Chondrocyte (in vitro differentiated cells): Measurements from ENCODE around the gene FSTL1. TPM values are rescaled to one million over a fixed set of nuclear protein-coding genes. Genes with fewer than 3 reads are reported as not detected.

Experiments
- DNase-seq: peaks from one replicate; pipeline ENCODE4 v3.0.0; 2021; ENCODE audit warnings: mixed read lengths, low spot score
- H3K27ac Mint-ChIP-seq: one replicate; pipeline ENCODE4 v1.8.0; 2021; ENCODE audit warnings: mild to moderate bottlenecking, moderate library complexity, mixed read lengths; ENCODE audit not compliant: unreplicated experiment
- H3K27me3 Mint-ChIP-seq: 2 replicates; pipeline ENCODE4 v1.8.0; 2021; ENCODE audit warnings: low read depth, mixed read lengths
- H3K36me3 Mint-ChIP-seq: 2 replicates; pipeline ENCODE4 v1.8.0; 2021; ENCODE audit warnings: low read depth, mixed read lengths
- H3K4me1 Mint-ChIP-seq: 2 replicates; pipeline ENCODE4 v1.8.0; 2021; ENCODE audit warnings: low read depth, mild to moderate bottlenecking, mixed read lengths
- H3K4me3 Mint-ChIP-seq: one replicate; pipeline ENCODE4 v1.8.0; 2021; ENCODE audit warnings: mild to moderate bottlenecking, moderate library complexity, mixed read lengths; ENCODE audit not compliant: unreplicated experiment
- H3K9me3 Mint-ChIP-seq: 2 replicates; pipeline ENCODE4 v1.8.0; 2021; ENCODE audit warnings: low read depth, mixed read lengths
- total RNA-seq: library from RNA; stranded (reverse); gene quantifications from 3 replicates; pipeline ENCODE4 v1.2.1, GENCODE V29; 2021
- TF ChIP-seq, protein P1 (sequence below): fragments of 200-600 bp; sonication (generic); IDR thresholded peaks from 2 replicates; pipeline ENCODE4 v1.5.0; 2021; ENCODE audit warnings: antibody characterized with exemption, mild to moderate bottlenecking, moderate library complexity

FSTL1 gene
- total RNA-seq, 1 donor from 2014 or later, result 3,511 TPM

DNA sequence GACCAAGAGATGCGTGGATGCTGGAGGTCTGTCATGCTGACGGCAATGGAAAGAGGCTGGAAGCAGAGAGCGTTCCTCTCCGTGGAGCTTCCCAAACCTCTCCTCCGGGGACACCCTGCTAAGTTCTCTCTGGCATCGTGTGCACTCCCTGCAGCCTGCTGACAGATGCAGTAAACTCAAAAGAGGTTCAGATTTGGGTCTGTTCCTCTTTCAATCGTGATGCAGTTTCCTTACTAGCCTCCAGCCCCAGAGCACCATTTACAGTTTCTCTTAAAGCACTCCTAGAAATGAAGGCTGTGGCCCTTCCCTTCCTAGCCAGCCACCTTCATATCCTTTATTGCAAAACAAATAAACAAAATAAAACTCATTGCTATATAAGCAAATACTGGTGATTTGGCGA is 54.3 kb downstream of the FSTL1 start:
- no peaks in the 10 kb centered on the region for H3K27me3 Mint-ChIP-seq
- H3K4me3 Mint-ChIP-seq, result no peak overlapping the region
- DNase-seq, result no peak
- no peaks in the 10 kb centered on the region for H3K4me1 Mint-ChIP-seq
- peaks cover 65% of the 10 kb centered on the region for H3K36me3 Mint-ChIP-seq
- no peak overlapping the region for H3K27ac Mint-ChIP-seq
- TF ChIP-seq, protein P1, sequence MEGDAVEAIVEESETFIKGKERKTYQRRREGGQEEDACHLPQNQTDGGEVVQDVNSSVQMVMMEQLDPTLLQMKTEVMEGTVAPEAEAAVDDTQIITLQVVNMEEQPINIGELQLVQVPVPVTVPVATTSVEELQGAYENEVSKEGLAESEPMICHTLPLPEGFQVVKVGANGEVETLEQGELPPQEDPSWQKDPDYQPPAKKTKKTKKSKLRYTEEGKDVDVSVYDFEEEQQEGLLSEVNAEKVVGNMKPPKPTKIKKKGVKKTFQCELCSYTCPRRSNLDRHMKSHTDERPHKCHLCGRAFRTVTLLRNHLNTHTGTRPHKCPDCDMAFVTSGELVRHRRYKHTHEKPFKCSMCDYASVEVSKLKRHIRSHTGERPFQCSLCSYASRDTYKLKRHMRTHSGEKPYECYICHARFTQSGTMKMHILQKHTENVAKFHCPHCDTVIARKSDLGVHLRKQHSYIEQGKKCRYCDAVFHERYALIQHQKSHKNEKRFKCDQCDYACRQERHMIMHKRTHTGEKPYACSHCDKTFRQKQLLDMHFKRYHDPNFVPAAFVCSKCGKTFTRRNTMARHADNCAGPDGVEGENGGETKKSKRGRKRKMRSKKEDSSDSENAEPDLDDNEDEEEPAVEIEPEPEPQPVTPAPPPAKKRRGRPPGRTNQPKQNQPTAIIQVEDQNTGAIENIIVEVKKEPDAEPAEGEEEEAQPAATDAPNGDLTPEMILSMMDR, result no peak
- no peaks in the 10 kb centered on the region for H3K9me3 Mint-ChIP-seq

DNA sequence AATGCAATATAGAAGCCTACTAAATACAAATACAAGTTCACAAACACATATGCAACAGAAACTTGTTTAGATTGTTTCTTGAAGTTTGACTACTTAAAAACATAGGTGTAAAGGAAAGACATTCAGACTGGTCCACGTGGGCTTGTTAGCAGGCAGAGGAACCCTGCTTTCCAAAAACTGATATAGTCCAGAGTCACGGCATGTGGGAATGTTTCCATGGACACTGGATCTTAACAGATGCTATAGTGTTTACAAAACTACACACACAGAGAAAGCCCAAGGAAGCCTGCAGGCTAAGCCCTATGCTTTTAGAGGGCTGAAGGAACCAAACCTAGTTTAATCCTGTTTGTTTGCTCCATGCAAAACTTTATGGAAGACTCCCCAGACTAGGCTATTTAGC is 56.4 kb downstream of the FSTL1 start:
- no peak overlapping the region for H3K4me3 Mint-ChIP-seq
- no peak for DNase-seq
- no peaks in the 10 kb centered on the region for H3K4me1 Mint-ChIP-seq
- H3K9me3 Mint-ChIP-seq, result no peaks in the 10 kb centered on the region
- H3K27me3 Mint-ChIP-seq, result no peaks in the 10 kb centered on the region
- H3K27ac Mint-ChIP-seq, result no peak overlapping the region
- H3K36me3 Mint-ChIP-seq, result peaks cover 46% of the 10 kb centered on the region
- TF ChIP-seq, protein P1, result no peak

DNA sequence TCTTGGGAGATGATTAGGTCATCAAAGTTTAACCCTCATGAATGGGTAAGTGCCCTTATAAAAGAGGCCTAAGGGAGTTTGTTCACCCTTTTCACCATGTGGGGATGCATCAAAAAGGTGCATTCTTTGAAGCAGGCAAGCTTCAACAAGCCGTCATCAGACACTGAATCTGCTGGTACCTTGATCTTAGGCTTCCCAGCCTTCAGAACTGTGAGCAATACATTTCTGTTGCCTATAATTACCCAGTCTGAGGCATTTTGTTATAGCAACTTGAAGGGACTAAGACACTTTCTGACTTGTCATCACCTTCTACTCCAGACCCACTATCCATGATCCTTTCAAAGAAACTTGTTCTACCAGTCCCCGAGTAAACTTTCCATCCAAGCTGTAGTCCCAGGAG is 57.0 kb downstream of the FSTL1 start:
- Mint-ChIP-seq H3K27me3 (no peaks in the 10 kb centered on the region), H3K9me3 (no peaks in the 10 kb centered on the region), H3K4me3 (no peak overlapping the region), H3K27ac (no peak overlapping the region), H3K4me1 (no peaks in the 10 kb centered on the region), H3K36me3 (peaks cover 42% of the 10 kb centered on the region)
- TF ChIP-seq, protein P1, result no peak
- DNase-seq, result no peak

DNA sequence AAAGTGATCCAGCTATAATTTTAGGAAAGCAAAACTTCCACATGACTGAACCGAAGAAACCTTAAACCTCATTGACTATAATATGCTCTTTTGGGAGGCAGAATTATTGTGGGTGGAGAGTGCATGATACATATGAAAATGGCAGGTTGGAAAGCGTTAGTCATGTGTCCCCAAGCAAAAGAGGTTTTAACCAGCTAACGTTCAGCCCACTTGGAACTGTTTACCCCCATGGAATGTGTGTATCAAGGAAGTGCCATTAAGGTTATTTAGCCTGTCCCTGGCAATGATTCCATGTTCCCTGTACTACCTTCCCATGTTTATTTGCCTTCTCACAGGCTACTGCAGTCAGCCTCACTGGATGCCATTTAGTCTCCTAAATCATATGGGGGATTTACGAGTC is 57.5 kb downstream of the FSTL1 start:
- Mint-ChIP-seq H3K4me1 (no peaks in the 10 kb centered on the region), H3K36me3 (peaks cover 37% of the 10 kb centered on the region), H3K9me3 (no peaks in the 10 kb centered on the region), H3K27me3 (no peaks in the 10 kb centered on the region), H3K4me3 (no peak overlapping the region), H3K27ac (no peak overlapping the region)
- no peak for DNase-seq
- TF ChIP-seq, protein P1, result no peak

DNA sequence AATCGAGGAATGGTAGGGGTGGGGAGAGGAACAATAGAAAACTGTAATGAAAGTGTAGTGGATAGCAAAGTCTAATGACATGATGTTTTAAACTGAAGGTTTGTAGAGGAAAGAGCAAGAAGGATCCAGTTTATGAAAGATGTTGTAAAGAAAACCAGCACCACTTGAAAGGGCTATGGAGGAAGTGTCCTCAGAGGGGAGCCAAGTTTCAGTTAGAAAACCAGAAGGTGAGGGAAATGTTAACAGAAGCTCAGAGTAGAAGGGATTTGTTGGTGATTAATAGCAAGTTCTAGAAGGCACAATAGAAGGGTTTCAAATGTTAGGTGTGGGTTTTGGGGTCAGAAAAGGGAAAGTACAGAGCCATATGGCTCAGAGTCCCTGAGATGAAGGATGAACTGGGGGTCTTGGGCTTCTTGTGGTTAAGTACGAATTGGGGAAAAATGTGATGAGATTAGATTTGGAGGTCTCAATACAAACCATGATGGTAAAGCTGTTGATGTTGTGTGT is 67.8 kb downstream of the FSTL1 start:
- TF ChIP-seq, protein P1, result no peak
- Mint-ChIP-seq H3K27me3 (no peaks in the 10 kb centered on the region), H3K4me3 (no peak overlapping the region), H3K4me1 (no peaks in the 10 kb centered on the region), H3K36me3 (peaks cover 3% of the 10 kb centered on the region), H3K9me3 (peaks cover 6% of the 10 kb centered on the region), H3K27ac (no peak overlapping the region)
- DNase-seq, result no peak
